DND-41 (cell line): ENCODE data around the gene NAGA.

Experiments used
- CTCF ChIP-seq: IDR thresholded peaks from 2 replicates; pipeline ENCODE4 v1.5.1; 2012; ENCODE audit warnings: borderline replicate concordance, low read length, moderate library complexity, mild to moderate bottlenecking; ENCODE audit not compliant: poor library complexity, severe bottlenecking; ENCODE audit errors: extremely low read depth
- EZH2 ChIP-seq: IDR thresholded peaks from 3 replicates; pipeline ENCODE4 v1.6.1; 2012; ENCODE audit warnings: borderline replicate concordance, low read depth, mild to moderate bottlenecking, moderate library complexity, low read length, inconsistent platforms; ENCODE audit not compliant: severe bottlenecking

GRCh38 chr22:42061041-42061440 lies 9.6 kb downstream of the NAGA start:
- TF ChIP-seq CTCF: no peak
- no peak for TF ChIP-seq EZH2
